A673 (cell line): ENCODE results near the gene PHLDB2. TPM values are rescaled to one million over a fixed set of nuclear protein-coding genes. Genes with fewer than 3 reads are reported as not detected.
A peak's percentile ranks its signal among the peaks of the same experiment; 100 is the strongest.

Experiments
- BruUV-seq: library from RNA; stranded (reverse); fragments of 400-500 nt; replicated peaks from 2 replicates; lab custom pipeline; 2021; lab: Mats Ljungman, UMichigan
- CTCF ChIA-PET: fragments of 300-600 bp; sonication (Branson Sonifier 250); formaldehyde crosslinking; loops from one replicate; lab custom pipeline; 2022; ENCODE audit warnings: antibody characterized with exemption; lab: Charles Lee
- POLR2A ChIA-PET: fragments of 300-600 bp; sonication (Branson Sonifier 250); formaldehyde crosslinking; loops from one replicate; lab custom pipeline; 2022; ENCODE audit warnings: antibody characterized with exemption; ENCODE audit not compliant: low non-redundant PET; lab: Charles Lee
- DNase-seq: peaks from one replicate; pipeline ENCODE4 v3.0.0-alpha.2; 2015; ENCODE audit warnings: low spot score
- H3K27ac ChIP-seq: fragments of 200-600 bp; sonication (generic); 2 replicates; pipeline ENCODE4 v1.5.1; 2016; ENCODE audit warnings: mixed run types, low read depth, mild to moderate bottlenecking, mixed read lengths, antibody characterized with exemption, low read length; ENCODE audit not compliant: poor library complexity, severe bottlenecking
- H3K27me3 ChIP-seq: fragments of 200-600 bp; sonication (generic); replicated peaks from 2 replicates; pipeline ENCODE4 v1.6.1; 2017; ENCODE audit warnings: mixed run types, low read depth, mild to moderate bottlenecking, mixed read lengths, antibody characterized with exemption, low read length; ENCODE audit not compliant: insufficient read depth, poor library complexity
- H3K36me3 ChIP-seq: fragments of 200-600 bp; sonication (generic); 2 replicates; pipeline ENCODE4 v1.6.1; 2016; ENCODE audit warnings: mixed run types, mild to moderate bottlenecking, mixed read lengths, antibody characterized with exemption, low read length; ENCODE audit not compliant: insufficient read depth, poor library complexity, severe bottlenecking
- H3K4me1 ChIP-seq: fragments of 200-600 bp; sonication (generic); 2 replicates; pipeline ENCODE4 v1.6.1; 2017; ENCODE audit warnings: mixed run types, mild to moderate bottlenecking, mixed read lengths, antibody characterized with exemption, low read length; ENCODE audit not compliant: insufficient read depth, poor library complexity, severe bottlenecking
- H3K4me3 ChIP-seq: fragments of 200-600 bp; sonication (generic); 2 replicates; pipeline ENCODE4 v1.5.1; 2016; ENCODE audit warnings: low read depth, mixed run types, mild to moderate bottlenecking, mixed read lengths, low read length; ENCODE audit not compliant: poor library complexity, severe bottlenecking
- H3K9me3 ChIP-seq: fragments of 200-600 bp; sonication (generic); 2 replicates; pipeline ENCODE4 v1.6.1; 2016; ENCODE audit warnings: mixed run types, low read depth, mild to moderate bottlenecking, mixed read lengths, antibody characterized with exemption, low read length; ENCODE audit not compliant: poor library complexity, severe bottlenecking
- CTCF ChIP-seq: fragments of 300-800, 200-600 bp; sonication (generic); conservative IDR thresholded peaks from 2 replicates; pipeline ENCODE4 v1.5.1; 2017; ENCODE audit warnings: low read depth, mild to moderate bottlenecking, antibody characterized with exemption, low read length, moderate library complexity, mixed read lengths
- EZH2 ChIP-seq: fragments of 200-600 bp; sonication (generic); IDR thresholded peaks from 2 replicates; pipeline ENCODE4 v1.6.1; 2017; ENCODE audit warnings: borderline replicate concordance, low read depth, mild to moderate bottlenecking, mixed read lengths, antibody characterized with exemption, low read length; ENCODE audit not compliant: poor library complexity, severe bottlenecking
- intact Hi-C: fragments of 100-400 bp; cut with micrococcal nuclease; formaldehyde crosslinking; loops from one replicate; pipeline ENCODE4 v1.10.0; 2022; ENCODE audit not compliant: unreplicated experiment
- total RNA-seq: library from RNA; stranded (reverse); gene quantifications from 2 replicates; pipeline ENCODE4 v1.2.3, GENCODE V29; 2021

Gene PHLDB2
- total RNA-seq, 1 experiment from 2014 or later: 13.1 TPM

- Histone ChIP-seq H3K4me1 (peaks cover 7% of the 10 kb centered on the region), H3K27me3 (no peaks in the 10 kb centered on the region), H3K36me3 (peaks cover 23% of the 10 kb centered on the region), H3K27ac (no peak overlapping the region), H3K9me3 (no peaks in the 10 kb centered on the region), H3K4me3 (no peak overlapping the region)
- ChIA-PET POLR2A (no interaction called here), CTCF (no interaction called here)
- intact Hi-C loops: no loop called here
- no TSS peak for BruUV-seq
- DNase-seq: no peak
- no peak for TF ChIP-seq EZH2
- no peak for TF ChIP-seq CTCF
Measured at GRCh38 chr3:111984636-111985298, 125.7 kb downstream of the PHLDB2 start.

DNA sequence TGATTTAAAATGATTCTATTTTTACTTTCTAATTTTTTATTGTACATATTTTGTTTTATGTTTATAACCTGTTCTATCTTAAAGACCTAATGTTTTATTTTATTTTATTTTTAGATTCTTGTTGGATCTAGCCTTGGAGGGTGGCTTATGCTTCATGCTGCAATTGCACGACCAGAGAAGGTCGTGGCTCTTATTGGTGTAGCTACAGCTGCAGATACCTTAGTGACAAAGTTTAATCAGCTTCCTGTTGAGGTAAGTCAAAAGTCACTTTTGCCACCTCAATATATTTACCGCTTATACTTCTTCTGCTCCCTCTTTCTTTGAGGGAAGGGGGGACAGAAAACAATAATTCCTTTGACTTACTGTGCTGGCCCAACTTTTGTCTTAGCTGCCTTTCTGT, 127.7 kb downstream of the PHLDB2 start:
- no peak for DNase-seq
- no peak overlapping the region for H3K27ac ChIP-seq
- TF ChIP-seq CTCF (no peak), EZH2 (no peak)
- CTCF ChIA-PET: interaction anchor here (1.1 kb wide), 1 partner anchor 27 kb away, joined by 4 read pairs; no protein-coding TSS in a partner anchor
- H3K9me3 ChIP-seq: no peaks in the 10 kb centered on the region
- H3K4me3 ChIP-seq: no peak overlapping the region
- no TSS peak for BruUV-seq
- H3K27me3 ChIP-seq: no peaks in the 10 kb centered on the region
- POLR2A ChIA-PET: no interaction called here
- intact Hi-C loops: no loop called here
- H3K36me3 ChIP-seq: peaks cover 36% of the 10 kb centered on the region
- H3K4me1 ChIP-seq: no peaks in the 10 kb centered on the region

DNA sequence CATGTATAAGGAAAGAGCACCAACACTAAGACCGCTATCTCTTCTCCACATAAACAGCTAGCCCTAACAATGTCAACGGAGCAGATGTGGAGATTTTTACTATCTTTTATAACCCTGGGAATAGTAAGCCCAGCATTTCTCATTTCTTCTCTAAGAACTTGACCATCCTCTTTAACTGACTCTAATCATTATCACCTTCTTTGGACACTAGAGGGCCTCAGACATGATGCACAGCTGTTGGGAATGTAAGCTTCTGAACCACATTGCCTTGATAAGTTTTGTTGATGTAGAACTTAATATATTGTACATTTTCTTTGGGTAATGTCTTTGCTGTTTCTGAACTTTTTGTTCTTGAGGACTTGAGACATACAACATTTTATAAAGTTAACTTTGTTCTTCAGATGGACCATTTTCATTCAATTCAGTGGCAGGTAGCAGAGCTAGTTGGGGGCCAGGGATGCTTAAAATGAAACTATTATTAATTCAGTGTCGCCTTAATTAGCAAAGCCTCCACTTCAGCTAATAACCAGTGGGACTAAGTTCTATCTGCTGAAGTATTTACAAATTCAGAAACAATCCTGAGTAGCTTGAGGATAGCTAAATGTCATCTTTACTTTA, 130.1 kb downstream of the PHLDB2 start:
- no peak overlapping the region for H3K4me3 ChIP-seq
- BruUV-seq: no TSS peak

More for the DNA sequence above, 130.1 kb downstream of the PHLDB2 start:
- peak; percentile 71 for DNase-seq
- Histone ChIP-seq H3K4me1 (no peaks in the 10 kb centered on the region), H3K27ac (no peak overlapping the region), H3K27me3 (no peaks in the 10 kb centered on the region), H3K9me3 (no peaks in the 10 kb centered on the region), H3K36me3 (peaks cover 36% of the 10 kb centered on the region)
- intact Hi-C loops: loop anchor here (1.0 to 2.0 kb wide), 2 partner anchors 24 to 54 kb away; no protein-coding TSS in a partner anchor
- TF ChIP-seq CTCF: peak; percentile 83
- no peak for TF ChIP-seq EZH2
- ChIA-PET CTCF (interaction anchor here (0.6 to 1.5 kb wide), 9 partner anchors 9 to 312 kb away, joined by 3 to 24 read pairs (median 3); no protein-coding TSS in a partner anchor), POLR2A (interaction anchor here (0.7 kb wide), 1 partner anchor 1699 kb away, joined by 3 read pairs; no protein-coding TSS in a partner anchor)
